AG09319 (cell line): ENCODE results near the gene NPFFR2.
"Not testable (repeated sequence)": the region's sequence is repeated elsewhere in the genome, so short reads cannot be mapped to it uniquely, and the experiment has no call there.

Source experiments
- DNase-seq: peaks from one replicate; pipeline ENCODE4 v3.0.0-alpha.2; 2010; ENCODE audit warnings: low read depth; ENCODE audit errors: extremely low read depth
- CTCF ChIP-seq: IDR thresholded peaks from 2 replicates; pipeline ENCODE4 v1.5.1; 2011; ENCODE audit warnings: low read depth, mild to moderate bottlenecking, inconsistent platforms, low read length, moderate library complexity

The NPFFR2 gene

DNA sequence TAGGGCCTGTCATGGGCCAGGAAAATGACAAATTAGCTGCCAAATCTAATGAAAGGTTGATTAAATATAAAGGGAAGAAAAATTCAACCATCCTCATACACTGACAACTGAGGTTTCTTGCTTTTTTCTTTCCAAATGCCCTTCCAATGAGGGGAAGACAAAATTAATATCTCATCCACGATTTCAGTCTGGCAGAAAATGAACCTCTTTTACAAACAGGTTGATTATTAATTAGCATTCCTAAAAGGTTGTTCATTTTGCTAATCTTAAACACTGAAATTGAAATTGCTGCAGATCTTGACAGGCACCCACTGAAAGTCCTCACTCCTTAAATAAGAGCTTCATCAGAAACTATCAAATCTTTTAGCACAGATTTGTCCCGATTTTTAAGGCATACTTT is 45.5 kb downstream of the NPFFR2 start:
- no peak for DNase-seq
- TF ChIP-seq CTCF: no peak

DNA sequence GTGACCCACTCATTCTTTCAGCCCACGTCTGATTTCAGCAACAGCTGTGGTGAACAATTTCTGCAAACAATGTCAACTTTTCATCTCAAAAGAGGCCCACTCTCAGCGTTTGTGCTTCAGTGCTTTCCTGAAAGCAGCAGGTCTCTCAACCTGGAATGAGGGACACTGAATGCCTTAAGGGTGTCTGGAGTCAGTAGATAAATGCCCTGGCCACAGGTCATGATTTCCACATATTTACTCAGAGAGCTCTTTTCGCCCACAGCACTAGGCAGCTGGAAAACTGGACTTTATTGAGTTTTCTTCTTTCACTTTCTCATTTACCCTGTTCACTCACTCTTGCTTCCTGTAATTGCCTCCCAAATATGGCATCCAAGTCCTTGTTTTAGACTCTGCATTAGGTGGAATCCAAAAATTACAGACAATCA is 52.8 kb downstream of the NPFFR2 start:
- DNase-seq: no peak
- TF ChIP-seq CTCF: no peak

GRCh38 chr4:72090606-72091005 is 58.8 kb downstream of the NPFFR2 start:
- DNase-seq: not testable (repeated sequence)

DNA sequence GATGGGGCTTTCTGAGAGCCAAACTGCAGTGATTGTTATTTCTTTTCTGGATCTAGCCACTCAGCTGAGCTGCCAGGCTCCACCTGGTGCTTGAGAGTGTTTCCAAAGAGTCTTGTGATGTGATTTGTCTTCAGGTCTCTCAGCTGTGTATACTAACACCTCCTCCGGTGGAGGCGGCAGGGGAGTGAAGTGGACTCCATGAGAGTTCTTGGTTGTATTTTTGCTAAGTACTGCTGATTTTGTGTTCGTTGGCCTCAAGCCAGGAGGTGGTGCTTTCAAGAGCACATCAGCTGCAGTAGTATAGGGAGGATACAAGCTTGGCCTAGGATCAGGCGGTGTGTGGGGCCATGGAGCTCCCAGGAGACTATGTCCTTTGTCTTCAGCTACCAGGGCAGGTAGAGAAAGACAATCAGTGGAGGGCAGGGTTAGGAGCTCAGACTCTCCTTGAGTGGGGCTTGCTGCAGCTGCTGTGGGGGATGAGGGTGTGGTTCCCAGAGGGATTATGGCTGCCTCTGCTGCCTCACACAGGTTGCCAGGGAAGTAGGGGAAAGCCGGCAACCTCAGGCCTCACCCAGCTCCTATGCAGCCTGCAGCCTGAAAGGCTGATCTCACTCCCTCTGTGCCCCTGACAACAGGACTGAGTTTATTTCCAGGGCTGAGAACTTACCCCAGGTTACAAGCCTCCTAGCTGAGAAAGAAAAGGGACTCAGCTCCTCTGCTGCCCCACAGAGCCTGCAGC is 62.4 kb downstream of the NPFFR2 start:
- no peak for DNase-seq
- TF ChIP-seq CTCF: no peak

DNA sequence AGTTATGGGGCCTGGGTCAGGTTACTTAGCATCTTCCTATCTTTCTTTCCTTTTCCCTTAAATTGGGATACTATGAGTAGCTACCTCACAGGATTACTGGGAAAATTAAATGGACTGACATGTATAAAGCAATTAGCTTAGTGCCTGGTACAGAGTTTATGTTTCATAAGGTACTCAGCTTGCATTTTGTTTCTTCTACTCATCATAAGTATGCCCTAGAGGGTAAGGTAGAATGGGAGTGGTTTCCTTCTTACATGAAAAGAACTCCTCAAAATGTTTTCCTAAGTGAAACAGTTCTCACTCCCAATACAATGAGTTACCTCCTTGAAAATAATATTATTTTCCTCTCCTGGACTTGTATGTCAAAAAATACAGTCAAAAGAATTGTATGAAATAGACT is 75.7 kb downstream of the NPFFR2 start:
- no peak for DNase-seq
- no peak for TF ChIP-seq CTCF

DNA sequence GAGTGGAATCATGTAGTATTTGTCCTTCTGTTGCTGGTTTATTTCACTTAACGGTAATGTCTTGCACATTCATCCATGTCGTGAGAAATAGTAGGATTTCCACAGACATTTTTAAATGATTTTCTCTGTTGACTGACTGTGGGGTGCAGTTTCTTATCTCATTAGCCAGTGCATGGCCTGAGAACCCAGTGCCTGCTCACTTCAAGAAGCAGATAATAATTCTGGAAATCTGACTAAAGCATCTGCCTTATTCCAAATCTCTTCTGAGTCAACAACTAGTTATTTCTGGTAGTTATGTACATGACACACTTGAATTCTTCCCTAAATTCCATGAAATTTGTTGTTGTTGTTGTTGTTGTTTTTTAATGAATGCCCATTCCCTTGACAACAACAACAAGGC is 77.6 kb downstream of the NPFFR2 start:
- no peak for DNase-seq
- TF ChIP-seq CTCF: no peak

DNA sequence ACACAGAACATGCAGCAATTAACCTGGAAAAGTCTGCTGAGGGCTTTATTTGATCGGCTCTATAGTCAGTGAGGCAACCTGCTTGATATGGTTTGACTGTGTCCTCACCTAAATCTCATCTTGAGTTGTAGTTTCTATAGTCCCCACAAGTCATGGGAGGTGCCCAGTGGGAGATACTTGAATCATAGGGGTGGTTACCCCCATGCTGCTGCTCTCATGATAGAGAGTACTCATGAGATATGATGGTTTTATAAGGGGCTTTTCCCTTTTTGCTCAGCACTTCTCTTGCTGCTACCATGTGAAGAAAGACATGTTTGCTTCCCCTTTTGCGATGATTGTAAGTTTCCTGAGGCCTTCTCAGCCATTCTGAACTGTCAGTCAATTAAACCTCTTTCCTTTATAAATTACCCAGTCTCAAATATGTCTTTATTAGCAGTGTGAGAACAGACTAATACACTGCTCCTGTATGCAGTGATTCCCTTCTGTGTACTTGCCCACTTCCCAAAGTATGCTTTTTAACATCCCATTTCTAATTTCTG is 78.2 kb downstream of the NPFFR2 start:
- DNase-seq: no peak
- TF ChIP-seq CTCF: no peak

DNA sequence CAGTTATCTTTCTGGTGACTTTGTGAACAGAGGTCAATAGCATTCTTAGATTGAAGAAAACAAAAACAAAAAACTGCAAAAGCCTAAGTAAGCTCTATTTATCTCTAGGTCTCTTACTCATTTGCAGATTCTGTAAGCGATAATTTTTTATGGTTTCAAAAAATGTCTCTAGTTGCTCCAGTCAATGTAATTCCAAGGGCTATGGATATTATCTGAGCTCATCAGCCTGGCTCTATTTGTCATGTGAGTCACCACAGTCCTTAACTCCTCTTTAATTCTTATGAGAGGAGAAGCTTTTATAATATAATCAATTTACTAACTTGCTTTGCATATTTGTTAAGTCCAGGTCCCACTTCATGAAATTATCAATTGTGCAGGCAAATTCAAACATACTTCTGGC is 79.1 kb downstream of the NPFFR2 start:
- TF ChIP-seq CTCF: no peak
- DNase-seq: no peak
